Activated CD4-positive, alpha-beta memory T cell treated with anti-CD3 and anti-CD28 coated beads for 36 hours (primary cell): Measurements from ENCODE around the gene XYLT2. TPM values are rescaled to one million over a fixed set of nuclear protein-coding genes. Genes with fewer than 3 reads are reported as not detected.
A peak's percentile ranks its signal among the peaks of the same experiment; 100 is the strongest.

ENCODE experiments used
- CTCF ChIA-PET: fragments of 350-600 bp; sonication (Branson Sonifier 250); formaldehyde crosslinking; loops from one replicate; lab custom pipeline; 2021; ENCODE audit warnings: antibody characterized with exemption, inconsistent platforms; lab: Charles Lee
- POLR2A ChIA-PET: fragments of 350-600 bp; sonication (Branson Sonifier 250); formaldehyde crosslinking; loops from one replicate; lab custom pipeline; 2021; ENCODE audit warnings: antibody characterized with exemption; lab: Charles Lee
- DNase-seq: peaks from one replicate; pipeline ENCODE4 v3.0.0-alpha.2; 2020
- H3K27ac Mint-ChIP-seq: one replicate; pipeline ENCODE4 v1.8.0; 2021; ENCODE audit warnings: mixed read lengths
- H3K27me3 Mint-ChIP-seq: one replicate; pipeline ENCODE4 v1.8.0; 2021; ENCODE audit warnings: mixed read lengths
- H3K36me3 Mint-ChIP-seq: one replicate; pipeline ENCODE4 v1.8.0; 2021; ENCODE audit warnings: mixed read lengths
- H3K4me1 Mint-ChIP-seq: one replicate; pipeline ENCODE4 v1.8.0; 2021; ENCODE audit warnings: low read depth, mixed read lengths
- H3K4me3 Mint-ChIP-seq: one replicate; pipeline ENCODE4 v1.8.0; 2021; ENCODE audit warnings: mild to moderate bottlenecking, mixed read lengths
- H3K9me3 Mint-ChIP-seq: one replicate; pipeline ENCODE4 v1.8.0; 2021; ENCODE audit warnings: mixed read lengths
- intact Hi-C: fragments of 100-400 bp; cut with micrococcal nuclease; formaldehyde crosslinking; loops from one replicate; pipeline ENCODE4 v1.15.1; 2023
- total RNA-seq, 2 experiments: library from RNA; stranded (reverse); gene quantifications; one replicate each; pipeline ENCODE4 v1.2.3, GENCODE V29; 2021

Gene XYLT2
- total RNA-seq, 2 experiments from 2014 or later, result 41.3 to 43.3 TPM

- H3K36me3 Mint-ChIP-seq, result peaks cover 63% of the 10 kb centered on the region
- DNase-seq, result no peak
- H3K27ac Mint-ChIP-seq, result no peak overlapping the region
- POLR2A ChIA-PET, result interaction anchor here (0.9 kb wide), 1 partner anchor 11 kb away, joined by 3 read pairs; no protein-coding TSS in a partner anchor
- H3K27me3 Mint-ChIP-seq, result no peaks in the 10 kb centered on the region
- no peaks in the 10 kb centered on the region for H3K9me3 Mint-ChIP-seq
- no peak overlapping the region for H3K4me3 Mint-ChIP-seq
- intact Hi-C loops, result no loop called here
- H3K4me1 Mint-ChIP-seq, result no peaks in the 10 kb centered on the region
- CTCF ChIA-PET, result interaction anchor here (0.7 to 5.7 kb wide), 5 partner anchors 10 to 18 kb away, joined by 3 to 37 read pairs (median 8); partner anchors contain the start of gene LRRC59
Observed at GRCh38 chr17:50380369-50381259, 34.7 kb downstream of the XYLT2 start.

GRCh38 chr17:50381260-50381815, 35.4 kb downstream of the XYLT2 start:
- Mint-ChIP-seq H3K36me3 (peaks cover 63% of the 10 kb centered on the region), H3K27ac (no peak overlapping the region), H3K4me1 (no peaks in the 10 kb centered on the region), H3K4me3 (no peak overlapping the region), H3K27me3 (no peaks in the 10 kb centered on the region), H3K9me3 (no peaks in the 10 kb centered on the region)
- no peak for DNase-seq
- intact Hi-C loops, result no loop called here
- POLR2A ChIA-PET, result no interaction called here
- CTCF ChIA-PET, result interaction anchor here (0.7 to 5.7 kb wide), 4 partner anchors 10 to 19 kb away, joined by 3 to 37 read pairs (median 16); partner anchors contain the start of gene LRRC59

GRCh38 chr17:50381920-50382319, 36.0 kb downstream of the XYLT2 start:
- H3K4me1 Mint-ChIP-seq, result no peaks in the 10 kb centered on the region
- no peaks in the 10 kb centered on the region for H3K9me3 Mint-ChIP-seq
- intact Hi-C loops, result no loop called here
- no peaks in the 10 kb centered on the region for H3K27me3 Mint-ChIP-seq
- no peak overlapping the region for H3K27ac Mint-ChIP-seq
- ChIA-PET POLR2A (interaction anchor here (0.9 kb wide), 1 partner anchor 15 kb away, joined by 4 read pairs; the partner anchor contains the start of gene LRRC59), CTCF (interaction anchor here (2.0 to 5.7 kb wide), 3 partner anchors 9 to 20 kb away, joined by 7 to 37 read pairs (median 24); partner anchors contain the start of gene LRRC59)
- DNase-seq, result no peak
- H3K4me3 Mint-ChIP-seq, result no peak overlapping the region
- peaks cover 64% of the 10 kb centered on the region for H3K36me3 Mint-ChIP-seq

- intact Hi-C loops, result no loop called here
- Mint-ChIP-seq H3K4me1 (no peaks in the 10 kb centered on the region), H3K4me3 (no peak overlapping the region), H3K27ac (no peak overlapping the region), H3K27me3 (no peaks in the 10 kb centered on the region), H3K9me3 (no peaks in the 10 kb centered on the region), H3K36me3 (peaks cover 71% of the 10 kb centered on the region)
- DNase-seq, result no peak
- CTCF ChIA-PET, result interaction anchor here (3.2 to 5.7 kb wide), 2 partner anchors 14 to 21 kb away, joined by 24 to 37 read pairs; partner anchors contain the start of gene LRRC59
- POLR2A ChIA-PET, result no interaction called here
Observed at GRCh38 chr17:50382931-50383330, 37.0 kb downstream of the XYLT2 start.

GRCh38 chr17:50386510-50386909, 40.6 kb downstream of the XYLT2 start:
- intact Hi-C loops, result no loop called here
- no peak overlapping the region for H3K27ac Mint-ChIP-seq
- no peaks in the 10 kb centered on the region for H3K27me3 Mint-ChIP-seq
- H3K36me3 Mint-ChIP-seq, result peaks cover 65% of the 10 kb centered on the region
- no peaks in the 10 kb centered on the region for H3K9me3 Mint-ChIP-seq
- ChIA-PET POLR2A (no interaction called here), CTCF (interaction anchor here (2.9 kb wide), 1 partner anchor 11 kb away, joined by 19 read pairs; the partner anchor contains the start of gene LRRC59)
- DNase-seq, result no peak
- no peak overlapping the region for H3K4me3 Mint-ChIP-seq
- no peaks in the 10 kb centered on the region for H3K4me1 Mint-ChIP-seq

- H3K36me3 Mint-ChIP-seq, result peaks cover 68% of the 10 kb centered on the region
- POLR2A ChIA-PET, result interaction anchor here (1.3 kb wide), 1 partner anchor 9 kb away, joined by 3 read pairs; the partner anchor contains the start of gene LRRC59
- intact Hi-C loops, result no loop called here
- no peak for DNase-seq
- CTCF ChIA-PET, result interaction anchor here (1.0 to 1.1 kb wide), 2 partner anchors 9 to 27 kb away, joined by 3 to 4 read pairs; partner anchors contain the start of gene LRRC59
- no peaks in the 10 kb centered on the region for H3K27me3 Mint-ChIP-seq
- peaks cover 3% of the 10 kb centered on the region for H3K4me1 Mint-ChIP-seq
- H3K9me3 Mint-ChIP-seq, result no peaks in the 10 kb centered on the region
- H3K27ac Mint-ChIP-seq, result no peak overlapping the region
- no peak overlapping the region for H3K4me3 Mint-ChIP-seq
Observed at GRCh38 chr17:50388728-50389127, 42.8 kb downstream of the XYLT2 start.

GRCh38 chr17:50389534-50389933, 43.6 kb downstream of the XYLT2 start:
- H3K27ac Mint-ChIP-seq, result no peak overlapping the region

GRCh38 chr17:50392621-50393020, 46.7 kb downstream of the XYLT2 start:
- Mint-ChIP-seq H3K27me3 (no peaks in the 10 kb centered on the region), H3K9me3 (no peaks in the 10 kb centered on the region), H3K27ac (no peak overlapping the region), H3K4me1 (peaks cover 25% of the 10 kb centered on the region), H3K36me3 (peaks cover 58% of the 10 kb centered on the region), H3K4me3 (no peak overlapping the region)
- POLR2A ChIA-PET, result interaction anchor here (1.1 kb wide), 1 partner anchor 13 kb away, joined by 3 read pairs; no protein-coding TSS in a partner anchor
- DNase-seq, result no peak
- intact Hi-C loops, result no loop called here
- CTCF ChIA-PET, result no interaction called here

More at GRCh38 chr17:50389534-50389933, 43.6 kb downstream of the XYLT2 start:
- H3K4me1 Mint-ChIP-seq, result peaks cover 7% of the 10 kb centered on the region
- intact Hi-C loops, result no loop called here
- ChIA-PET POLR2A (interaction anchor here (1.3 to 2.5 kb wide), 2 partner anchors 8 to 16 kb away, joined by 3 to 5 read pairs; partner anchors contain the start of gene LRRC59), CTCF (interaction anchor here (1.1 kb wide), 1 partner anchor 27 kb away, joined by 3 read pairs; no protein-coding TSS in a partner anchor)
- H3K4me3 Mint-ChIP-seq, result no peak overlapping the region
- no peak for DNase-seq
- no peaks in the 10 kb centered on the region for H3K9me3 Mint-ChIP-seq
- H3K27me3 Mint-ChIP-seq, result no peaks in the 10 kb centered on the region
- H3K36me3 Mint-ChIP-seq, result peaks cover 71% of the 10 kb centered on the region

- peaks cover 27% of the 10 kb centered on the region for H3K4me1 Mint-ChIP-seq
- H3K27me3 Mint-ChIP-seq, result no peaks in the 10 kb centered on the region
- H3K36me3 Mint-ChIP-seq, result peaks cover 48% of the 10 kb centered on the region
- CTCF ChIA-PET, result no interaction called here
- no peak for DNase-seq
- no peak overlapping the region for H3K4me3 Mint-ChIP-seq
- POLR2A ChIA-PET, result interaction anchor here (0.5 kb wide), 1 partner anchor 311 kb away, joined by 3 read pairs; no protein-coding TSS in a partner anchor
- no peaks in the 10 kb centered on the region for H3K9me3 Mint-ChIP-seq
- H3K27ac Mint-ChIP-seq, result no peak overlapping the region
- intact Hi-C loops, result no loop called here
Observed at GRCh38 chr17:50393700-50394099, 47.8 kb downstream of the XYLT2 start.

GRCh38 chr17:50394711-50395110, 48.8 kb downstream of the XYLT2 start:
- Mint-ChIP-seq H3K27me3 (no peaks in the 10 kb centered on the region), H3K36me3 (peaks cover 41% of the 10 kb centered on the region), H3K4me3 (peak overlapping the region; percentile 39), H3K9me3 (peaks cover 3% of the 10 kb centered on the region), H3K27ac (no peak overlapping the region), H3K4me1 (peaks cover 27% of the 10 kb centered on the region)
- intact Hi-C loops, result loop anchor here (5.0 kb wide), 1 partner anchor 32 kb away; no protein-coding TSS in a partner anchor
- CTCF ChIA-PET, result interaction anchor here (5.5 kb wide), 1 partner anchor 33 kb away, joined by 79 read pairs; no protein-coding TSS in a partner anchor
- DNase-seq, result no peak
- POLR2A ChIA-PET, result no interaction called here
